HCT116 (cell line): ENCODE results near the gene TAF5L. TPM values are rescaled to one million over a fixed set of nuclear protein-coding genes. Genes with fewer than 3 reads are reported as not detected.

Experiments
- ATAC-seq: fragments of 200-7000 bp; cut with Tn5 transposase; 2 replicates; pipeline ENCODE4 v1.9.1; 2020; ENCODE audit warnings: mild to moderate bottlenecking, moderate library complexity
- BruUV-seq: library from RNA; stranded (reverse); fragments of 400-500 nt; replicated peaks from 2 replicates; lab custom pipeline; 2021; lab: Mats Ljungman, UMichigan
- CTCF ChIA-PET: fragments of 300-600 bp; sonication (Branson Sonifier 250); formaldehyde crosslinking; loops from one replicate; lab custom pipeline; 2021; ENCODE audit warnings: antibody characterized with exemption; lab: Charles Lee
- POLR2A ChIA-PET: fragments of 300-600, 350-600 bp; sonication (Branson Sonifier 250); formaldehyde crosslinking; loops from one replicate; lab custom pipeline; 2021; ENCODE audit warnings: antibody characterized with exemption; lab: Charles Lee
- RAD21 ChIA-PET, 2 experiments: fragments of 300-600 bp; sonication (Branson Sonifier 250); formaldehyde crosslinking; loops; one replicate each; lab custom pipeline; 2023; ENCODE audit warnings: low total read pairs in 2 of 2; ENCODE audit not compliant: uncharacterized antibody in 2 of 2, unreplicated experiment in 2 of 2, low non-redundant PET in 1 of 2; lab: Charles Lee
- DNase-seq: peaks from one replicate; pipeline ENCODE4 v3.0.0-alpha.2; 2010; ENCODE audit warnings: low read depth, low spot score
- H2AFZ ChIP-seq: fragments of 200-600 bp; shearing (Covaris generic), sonication (generic); 2 replicates; pipeline ENCODE4 v1.6.1; 2017; ENCODE audit warnings: low read depth, mixed run types, mixed read lengths, antibody characterized with exemption, low read length; ENCODE audit not compliant: poor library complexity, severe bottlenecking
- H3K27ac ChIP-seq: 2 replicates; pipeline ENCODE4 v1.5.1; 2012; ENCODE audit warnings: low read depth, low read length
- H3K27me3 ChIP-seq: fragments of 200-600 bp; sonication (generic); 2 replicates; pipeline ENCODE4 v1.6.1; 2016; ENCODE audit warnings: mixed run types, low read length, mixed read lengths; ENCODE audit not compliant: insufficient read depth
- H3K36me3 ChIP-seq, 2 experiments: fragments of 200-500 bp in 1 of 2; fragments of 200-600 bp in 1 of 2; sonication (Bioruptor generic) in 1 of 2; sonication (generic) in 1 of 2; 2 replicates each; pipeline versions ENCODE4 v1.5.1 to v1.6.1; 2014 to 2016; ENCODE audit warnings: low read length in 2 of 2, inconsistent platforms in 1 of 2, mixed read lengths in 1 of 2, mixed run types in 1 of 2; ENCODE audit not compliant: insufficient read depth in 2 of 2, control insufficient read depth in 1 of 2
- H3K4me1 ChIP-seq, 2 experiments: fragments of 200-600 bp in 1 of 2; sonication (generic) in 1 of 2; 2 replicates each; pipeline versions ENCODE4 v1.5.1 to v1.6.1; 2012 to 2017; ENCODE audit warnings: low read length in 2 of 2, inconsistent platforms in 1 of 2, mild to moderate bottlenecking in 1 of 2, mixed read lengths in 1 of 2, mixed run types in 1 of 2, moderate library complexity in 1 of 2; ENCODE audit not compliant: insufficient read depth in 2 of 2, control insufficient read depth in 1 of 2
- H3K4me2 ChIP-seq: fragments of 200-600 bp; sonication (generic); 2 replicates; pipeline ENCODE4 v1.6.1; 2017; ENCODE audit warnings: mixed run types, low read length, mixed read lengths
- H3K4me3 ChIP-seq, 2 experiments: fragments of 200-600 bp in 1 of 2; sonication (generic) in 1 of 2; replicated peaks in 1 of 2; 2 replicates each; pipeline ENCODE4 v1.5.1; 2011 to 2016; ENCODE audit warnings: low read length in 2 of 2, control low read depth in 1 of 2, low read depth in 1 of 2, mild to moderate bottlenecking in 1 of 2, mixed read lengths in 1 of 2, mixed run types in 1 of 2
- H3K79me2 ChIP-seq: fragments of 200-600 bp; sonication (generic); 2 replicates; pipeline ENCODE4 v1.6.1; 2017; ENCODE audit warnings: mild to moderate bottlenecking, mixed run types, low read length, moderate library complexity, mixed read lengths; ENCODE audit not compliant: insufficient read depth
- H3K9ac ChIP-seq: fragments of 200-600 bp; sonication (generic); 2 replicates; pipeline ENCODE4 v1.6.1; 2016; ENCODE audit warnings: low read length, mixed read lengths
- H3K9me2 ChIP-seq: fragments of 200-600 bp; sonication (generic), shearing (Covaris generic); 2 replicates; pipeline ENCODE4 v1.6.1; 2017; ENCODE audit warnings: mixed run types, mild to moderate bottlenecking, moderate library complexity; ENCODE audit not compliant: insufficient read depth
- H3K9me3 ChIP-seq, 2 experiments: fragments of 200-500 bp in 1 of 2; fragments of 200-600 bp in 1 of 2; sonication (Bioruptor generic) in 1 of 2; sonication (generic) in 1 of 2; 2 replicates each; pipeline ENCODE4 v1.6.1; 2014 to 2017; ENCODE audit warnings: low read length in 2 of 2, mixed read lengths in 2 of 2, inconsistent platforms in 1 of 2, low read depth in 1 of 2, mild to moderate bottlenecking in 1 of 2, mixed run types in 1 of 2, moderate library complexity in 1 of 2; ENCODE audit not compliant: control insufficient read depth in 1 of 2, insufficient read depth in 1 of 2
- H4K20me1 ChIP-seq: fragments of 200-600 bp; sonication (generic), shearing (Covaris generic); 2 replicates; pipeline ENCODE4 v1.6.1; 2017; ENCODE audit warnings: mixed run types, mild to moderate bottlenecking, moderate library complexity; ENCODE audit not compliant: insufficient read depth
- CBX3 ChIP-seq: IDR thresholded peaks from 2 replicates; pipeline ENCODE4 v1.6.1; 2012; ENCODE audit warnings: low read depth
- EZH2phosphoT487 ChIP-seq: fragments of 200-600 bp; IDR thresholded peaks from 2 replicates; pipeline ENCODE4 v1.6.1; 2018; ENCODE audit warnings: antibody characterized with exemption, borderline replicate concordance
- SP1 ChIP-seq: IDR thresholded peaks from 2 replicates; pipeline ENCODE4 v1.6.1; 2012; ENCODE audit warnings: low read depth
- ZFX ChIP-seq: fragments of 450-650 bp; IDR thresholded peaks from 2 replicates; pipeline ENCODE4 v1.6.1; 2017
- ZNF274 ChIP-seq: fragments of 200-500 bp; sonication (Bioruptor generic); IDR thresholded peaks from 2 replicates; pipeline ENCODE4 v1.6.1; 2014; ENCODE audit warnings: mild to moderate bottlenecking, low read depth, low read length, inconsistent platforms
- intact Hi-C: fragments of 100-400 bp; cut with micrococcal nuclease; formaldehyde crosslinking; loops from 2 replicates; pipeline ENCODE4 v1.10.0; 2022
- total RNA-seq: library from RNA; stranded (reverse); gene quantifications from one replicate; pipeline ENCODE4 v1.2.1, GENCODE V29; 2021; ENCODE audit not compliant: unreplicated experiment
- TF ChIP-seq, protein P1 (sequence below): IDR thresholded peaks from 2 replicates; pipeline ENCODE4 v1.6.1; 2011; ENCODE audit warnings: mild to moderate bottlenecking, low read length, moderate library complexity; ENCODE audit not compliant: insufficient replicate concordance; ENCODE audit errors: extremely low read depth
- TF ChIP-seq, protein P2 (sequence below): IDR thresholded peaks from 2 replicates; pipeline ENCODE4 v1.6.1; 2012

The TAF5L gene
- total RNA-seq, 1 experiment from 2014 or later: 22.4 TPM

DNA sequence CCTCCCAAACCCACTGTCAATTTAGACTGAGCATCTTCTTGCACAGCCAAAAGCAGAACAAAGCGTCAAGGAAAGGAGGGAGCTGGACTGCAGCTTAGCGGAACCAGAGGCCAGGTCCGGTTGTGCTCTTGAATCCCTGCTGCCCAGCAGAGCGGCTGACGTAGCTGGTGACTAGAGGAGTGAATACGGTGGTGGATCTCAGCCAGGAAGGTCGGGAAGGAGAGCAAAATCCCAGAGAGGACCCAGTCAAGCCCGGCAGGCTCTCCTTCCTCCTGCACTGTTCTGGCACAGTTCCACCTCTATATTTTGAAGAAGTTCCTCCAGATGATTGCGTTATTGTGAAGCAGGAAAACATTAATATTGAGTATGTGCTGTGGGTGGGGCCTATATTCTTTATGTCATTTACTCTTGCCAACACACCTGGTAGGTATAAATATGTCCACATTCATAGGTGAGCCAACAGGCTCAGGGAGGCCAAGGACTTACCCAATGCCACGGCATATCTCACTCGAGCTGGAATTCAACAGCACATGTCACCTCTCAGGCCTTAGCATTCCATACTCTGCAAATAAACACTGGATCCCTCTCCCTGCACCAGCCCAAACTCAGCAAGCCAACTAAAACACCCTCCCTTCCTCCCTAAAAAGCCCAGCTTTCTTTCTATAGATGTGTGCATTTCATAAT lies 43.8 kb downstream of the TAF5L start:
- Histone ChIP-seq H3K27me3 (no peaks in the 10 kb centered on the region), H3K9me3 (no peaks in the 10 kb centered on the region), H3K79me2 (no peaks in the 10 kb centered on the region), H3K27ac (no peak overlapping the region), H3K4me3 (no peak overlapping the region), H2AFZ (no peak overlapping the region), H3K9ac (no peak overlapping the region), H3K9me2 (no peaks in the 10 kb centered on the region), H3K36me3 (no peaks in the 10 kb centered on the region), H4K20me1 (no peaks in the 10 kb centered on the region), H3K4me2 (no peak overlapping the region), H3K4me1 (no peaks in the 10 kb centered on the region)
- ATAC-seq (no peak), DNase-seq (no peak)
- TF ChIP-seq EZH2phosphoT487: no peak
- TF ChIP-seq, protein P1, sequence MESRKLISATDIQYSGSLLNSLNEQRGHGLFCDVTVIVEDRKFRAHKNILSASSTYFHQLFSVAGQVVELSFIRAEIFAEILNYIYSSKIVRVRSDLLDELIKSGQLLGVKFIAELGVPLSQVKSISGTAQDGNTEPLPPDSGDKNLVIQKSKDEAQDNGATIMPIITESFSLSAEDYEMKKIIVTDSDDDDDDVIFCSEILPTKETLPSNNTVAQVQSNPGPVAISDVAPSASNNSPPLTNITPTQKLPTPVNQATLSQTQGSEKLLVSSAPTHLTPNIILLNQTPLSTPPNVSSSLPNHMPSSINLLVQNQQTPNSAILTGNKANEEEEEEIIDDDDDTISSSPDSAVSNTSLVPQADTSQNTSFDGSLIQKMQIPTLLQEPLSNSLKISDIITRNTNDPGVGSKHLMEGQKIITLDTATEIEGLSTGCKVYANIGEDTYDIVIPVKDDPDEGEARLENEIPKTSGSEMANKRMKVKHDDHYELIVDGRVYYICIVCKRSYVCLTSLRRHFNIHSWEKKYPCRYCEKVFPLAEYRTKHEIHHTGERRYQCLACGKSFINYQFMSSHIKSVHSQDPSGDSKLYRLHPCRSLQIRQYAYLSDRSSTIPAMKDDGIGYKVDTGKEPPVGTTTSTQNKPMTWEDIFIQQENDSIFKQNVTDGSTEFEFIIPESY: no peak
- TF ChIP-seq ZFX: no peak
- no peak for TF ChIP-seq SP1
- TF ChIP-seq, protein P2, sequence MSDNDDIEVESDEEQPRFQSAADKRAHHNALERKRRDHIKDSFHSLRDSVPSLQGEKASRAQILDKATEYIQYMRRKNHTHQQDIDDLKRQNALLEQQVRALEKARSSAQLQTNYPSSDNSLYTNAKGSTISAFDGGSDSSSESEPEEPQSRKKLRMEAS: no peak
- no peak for TF ChIP-seq ZNF274
- no peak for TF ChIP-seq CBX3
- no TSS peak for BruUV-seq
- ChIA-PET RAD21 (no interaction called here), CTCF (interaction anchor here (1.1 kb wide), 1 partner anchor 23 kb away, joined by 3 read pairs; no protein-coding TSS in a partner anchor), POLR2A (no interaction called here)
- intact Hi-C loops: no loop called here
